Measurements from ENCODE around the gene SLC39A11. TPM values are rescaled to one million over a fixed set of nuclear protein-coding genes. Genes with fewer than 3 reads are reported as not detected.

Gene SLC39A11
- total RNA-seq, 1 experiment from 2014 or later, result 15.8 TPM

DNA sequence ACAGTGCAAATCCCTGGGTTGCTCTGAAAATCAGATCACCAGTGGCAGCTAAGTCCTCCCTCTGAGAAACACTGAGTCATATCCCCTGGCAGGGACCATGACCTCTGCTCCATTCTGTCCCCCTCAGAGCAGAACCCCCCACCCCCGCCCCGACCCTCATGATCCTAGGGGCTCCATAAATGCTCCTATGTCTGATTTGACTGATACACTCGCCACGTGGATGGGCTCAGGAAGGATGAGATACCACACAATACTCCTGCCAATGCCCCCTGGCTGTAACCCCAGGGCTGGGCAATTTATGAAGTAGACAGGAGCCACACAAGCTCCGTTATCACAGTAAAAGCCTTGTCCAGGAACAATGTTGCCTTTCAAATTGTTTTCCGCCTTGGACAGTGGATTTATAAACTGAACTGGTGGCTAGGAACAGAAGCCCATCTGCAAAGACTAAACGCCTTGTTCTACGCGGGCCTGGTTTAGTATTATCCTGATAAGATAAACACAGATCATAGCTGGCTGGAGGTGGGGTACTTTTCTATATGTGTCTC lies 394.8 kb downstream of the SLC39A11 start:
- peak in 1 of 2 experiments; percentile 34 for DNase-seq (ENCODE audit: low read depth in 1 of 2, low spot score in 2 of 2)
- Histone ChIP-seq H3K27me3 (replicated peaks) (no peaks in the 10 kb centered on the region), H3K9me3 (replicated peaks) (no peaks in the 10 kb centered on the region), H3K4me1 (replicated peaks) (peaks cover 25% of the 10 kb centered on the region), H3K36me3 (no peaks in the 10 kb centered on the region), H3K4me3 (no peak overlapping the region), H3K27ac (no peak overlapping the region; the same call in 1 of the 2 replicates)

DNA sequence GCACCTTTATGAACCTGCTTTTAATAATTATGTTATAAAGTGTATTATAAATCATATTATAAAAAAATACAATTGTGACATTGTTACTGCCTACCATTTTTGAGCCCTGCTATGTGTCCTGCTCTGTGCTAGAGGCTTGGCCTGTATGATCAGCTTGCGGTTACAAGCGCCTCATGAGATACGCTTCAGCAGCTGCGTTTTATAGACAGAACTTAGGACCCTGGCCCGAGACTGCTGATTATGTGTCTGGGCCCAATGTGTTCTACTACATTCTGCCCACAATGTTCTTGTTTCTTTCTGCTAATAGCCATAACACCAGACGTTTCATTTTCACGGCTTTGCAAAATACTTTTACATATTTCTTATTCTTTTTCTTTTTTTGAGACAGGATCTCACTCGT lies 395.8 kb downstream of the SLC39A11 start:
- H3K4me3 ChIP-seq, result no peak overlapping the region
- H3K36me3 ChIP-seq, result no peaks in the 10 kb centered on the region
- no peak overlapping the region for H3K27ac ChIP-seq
- peaks cover 19% of the 10 kb centered on the region for H3K4me1 ChIP-seq (replicated peaks)
- H3K27me3 ChIP-seq (replicated peaks), result no peaks in the 10 kb centered on the region
- H3K9me3 ChIP-seq (replicated peaks), result no peaks in the 10 kb centered on the region
- no peak for DNase-seq (ENCODE audit: low read depth in 1 of 2, low spot score in 2 of 2)

GRCh38 chr17:72696156-72696555 lies 396.3 kb downstream of the SLC39A11 start:
- peaks cover 22% of the 10 kb centered on the region for H3K4me1 ChIP-seq (replicated peaks)
- no peak overlapping the region for H3K27ac ChIP-seq
- no peak overlapping the region for H3K4me3 ChIP-seq
- no peaks in the 10 kb centered on the region for H3K27me3 ChIP-seq (replicated peaks)
- no peaks in the 10 kb centered on the region for H3K9me3 ChIP-seq (replicated peaks)
- H3K36me3 ChIP-seq, result no peaks in the 10 kb centered on the region
- no peak for DNase-seq (ENCODE audit: low read depth in 1 of 2, low spot score in 2 of 2)

- no peaks in the 10 kb centered on the region for H3K36me3 ChIP-seq
- no peak overlapping the region for H3K27ac ChIP-seq
- DNase-seq (ENCODE audit: low read depth in 1 of 2, low spot score in 2 of 2), result no peak
- H3K9me3 ChIP-seq (replicated peaks), result no peaks in the 10 kb centered on the region
- no peak overlapping the region for H3K4me3 ChIP-seq
- no peaks in the 10 kb centered on the region for H3K27me3 ChIP-seq (replicated peaks)
- peaks cover 22% of the 10 kb centered on the region for H3K4me1 ChIP-seq (replicated peaks)
These were observed 398.5 kb downstream of the SLC39A11 start for GRCh38 chr17:72693956-72694355.

GRCh38 chr17:72693151-72693878 lies 399.2 kb downstream of the SLC39A11 start:
- Histone ChIP-seq H3K4me1 (replicated peaks) (peaks cover 16% of the 10 kb centered on the region), H3K36me3 (no peaks in the 10 kb centered on the region), H3K27me3 (replicated peaks) (no peaks in the 10 kb centered on the region), H3K4me3 (no peak overlapping the region), H3K27ac (no peak overlapping the region), H3K9me3 (replicated peaks) (no peaks in the 10 kb centered on the region)
- no peak for DNase-seq (ENCODE audit: low read depth in 1 of 2, low spot score in 2 of 2)

DNA sequence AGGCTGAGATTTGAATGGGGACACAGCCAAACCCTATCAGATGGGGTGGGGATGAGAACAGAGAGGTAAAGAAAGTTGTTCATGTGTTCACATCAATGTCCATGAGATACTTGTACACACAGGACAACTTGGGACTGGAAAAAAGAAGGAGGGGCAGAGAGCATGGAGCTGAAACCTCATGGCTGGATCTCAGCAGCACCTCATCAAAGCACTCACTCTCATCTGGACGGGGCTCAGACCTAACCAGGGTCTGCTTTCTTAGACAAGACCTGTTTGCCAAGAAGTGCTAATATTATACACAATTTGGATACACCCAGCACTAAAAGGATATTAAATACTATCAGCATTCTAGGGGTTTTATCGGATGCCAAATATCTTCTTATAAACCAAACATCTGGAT lies 399.8 kb downstream of the SLC39A11 start:
- no peaks in the 10 kb centered on the region for H3K27me3 ChIP-seq (replicated peaks)
- no peak overlapping the region for H3K4me3 ChIP-seq
- H3K4me1 ChIP-seq (replicated peaks), result peaks cover 10% of the 10 kb centered on the region
- H3K9me3 ChIP-seq (replicated peaks), result no peaks in the 10 kb centered on the region
- H3K27ac ChIP-seq, result no peak overlapping the region
- H3K36me3 ChIP-seq, result no peaks in the 10 kb centered on the region
- no peak for DNase-seq (ENCODE audit: low read depth in 1 of 2, low spot score in 2 of 2)

DNA sequence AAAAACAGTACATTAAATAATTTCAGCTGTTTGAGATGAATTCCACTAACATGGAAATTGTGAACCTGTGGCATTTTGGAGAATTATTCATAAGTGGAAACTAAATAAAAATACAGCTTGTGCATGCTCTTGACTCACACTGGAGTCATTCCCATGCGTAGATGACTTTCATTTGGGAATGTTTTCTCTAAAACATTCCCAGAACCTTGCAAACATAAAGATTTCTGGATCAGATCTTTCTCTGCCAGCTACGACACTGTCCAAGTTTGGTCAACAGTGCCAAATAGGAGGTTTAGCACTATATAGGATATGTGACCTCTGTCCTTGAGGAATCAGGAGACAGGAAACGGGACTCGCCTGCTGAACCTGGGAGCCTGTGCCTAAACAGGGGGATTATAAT lies 400.9 kb downstream of the SLC39A11 start:
- no peaks in the 10 kb centered on the region for H3K9me3 ChIP-seq (replicated peaks)
- no peak overlapping the region for H3K27ac ChIP-seq
- no peak overlapping the region for H3K4me3 ChIP-seq

DNA sequence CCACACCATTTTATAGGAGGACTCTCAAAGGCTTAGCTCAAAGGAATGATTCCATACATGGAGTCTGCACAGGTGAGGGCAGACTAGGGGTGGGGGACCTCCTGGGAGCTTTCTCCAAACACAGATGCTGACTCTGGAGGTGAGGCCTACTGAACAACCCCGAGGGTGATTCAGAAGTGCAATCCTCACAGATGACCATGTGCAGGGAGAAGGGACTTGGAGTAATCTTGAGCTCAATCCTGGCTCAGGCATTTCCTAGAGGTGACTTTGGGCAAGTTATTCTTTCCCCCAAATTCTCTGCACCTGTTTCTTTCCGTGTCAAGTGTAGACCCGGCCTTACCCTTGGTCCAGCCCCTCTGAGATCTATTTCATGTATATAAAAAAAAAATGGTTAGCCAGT lies 401.5 kb downstream of the SLC39A11 start:
- H3K27me3 ChIP-seq (replicated peaks), result no peaks in the 10 kb centered on the region
- no peak overlapping the region for H3K4me3 ChIP-seq
- H3K4me1 ChIP-seq (replicated peaks), result peaks cover 3% of the 10 kb centered on the region; the same call in 1 of the 2 replicates
- no peak for DNase-seq (ENCODE audit: low read depth in 1 of 2, low spot score in 2 of 2)
- H3K27ac ChIP-seq, result no peak overlapping the region
- H3K36me3 ChIP-seq, result no peaks in the 10 kb centered on the region
- H3K9me3 ChIP-seq (replicated peaks), result no peaks in the 10 kb centered on the region

More for the DNA sequence above, 400.9 kb downstream of the SLC39A11 start:
- Histone ChIP-seq H3K27me3 (replicated peaks) (no peaks in the 10 kb centered on the region), H3K4me1 (replicated peaks) (peaks cover 3% of the 10 kb centered on the region; the same call in 1 of the 2 replicates), H3K36me3 (no peaks in the 10 kb centered on the region)
- peak in 1 of 2 experiments; percentile 20 for DNase-seq (ENCODE audit: low read depth in 1 of 2, low spot score in 2 of 2)

GRCh38 chr17:72687886-72688285 lies 404.6 kb downstream of the SLC39A11 start:
- no peak for DNase-seq (ENCODE audit: low read depth in 1 of 2, low spot score in 2 of 2)
- H3K27ac ChIP-seq, result no peak overlapping the region
- no peak overlapping the region for H3K4me3 ChIP-seq
- no peaks in the 10 kb centered on the region for H3K36me3 ChIP-seq
- no peaks in the 10 kb centered on the region for H3K27me3 ChIP-seq (replicated peaks)
- peaks cover 21% of the 10 kb centered on the region for H3K4me1 ChIP-seq (replicated peaks)
- no peaks in the 10 kb centered on the region for H3K9me3 ChIP-seq (replicated peaks)

DNA sequence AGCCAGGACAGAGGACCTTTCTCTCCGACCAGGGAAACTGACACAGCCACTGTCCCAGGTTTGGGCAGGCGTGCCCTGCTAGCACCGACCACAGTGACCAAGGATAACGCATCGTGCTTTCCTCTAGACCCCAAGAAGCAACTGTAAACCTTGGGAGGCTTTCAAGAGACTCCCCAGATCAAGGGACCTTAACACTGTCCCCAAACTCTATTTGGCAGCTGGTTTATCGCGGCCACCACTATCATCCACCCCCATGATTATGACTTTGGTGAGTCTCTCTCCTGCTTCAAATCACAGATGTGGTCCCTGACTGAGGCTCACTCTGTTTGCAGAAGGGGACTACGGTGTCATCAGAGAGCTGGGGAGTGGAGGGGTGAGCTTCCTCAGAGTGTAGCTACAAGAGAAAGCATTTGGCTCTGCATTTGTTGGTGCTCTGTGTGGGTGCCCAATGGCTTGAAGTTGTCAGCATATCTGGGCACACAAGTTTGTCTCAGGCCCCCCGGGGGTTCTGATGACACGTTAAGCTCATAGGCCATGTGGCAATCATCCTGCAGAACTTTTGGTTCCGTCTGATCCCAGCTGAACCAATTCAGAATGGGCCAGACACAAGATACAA lies 408.0 kb downstream of the SLC39A11 start:
- Histone ChIP-seq H3K9me3 (replicated peaks) (no peaks in the 10 kb centered on the region), H3K36me3 (no peaks in the 10 kb centered on the region), H3K4me1 (replicated peaks) (peaks cover 42% of the 10 kb centered on the region), H3K27me3 (replicated peaks) (no peaks in the 10 kb centered on the region), H3K4me3 (no peak overlapping the region), H3K27ac (no peak overlapping the region)
- DNase-seq (ENCODE audit: low read depth in 1 of 2, low spot score in 2 of 2), result peak in 1 of 2 experiments; percentile 37

DNA sequence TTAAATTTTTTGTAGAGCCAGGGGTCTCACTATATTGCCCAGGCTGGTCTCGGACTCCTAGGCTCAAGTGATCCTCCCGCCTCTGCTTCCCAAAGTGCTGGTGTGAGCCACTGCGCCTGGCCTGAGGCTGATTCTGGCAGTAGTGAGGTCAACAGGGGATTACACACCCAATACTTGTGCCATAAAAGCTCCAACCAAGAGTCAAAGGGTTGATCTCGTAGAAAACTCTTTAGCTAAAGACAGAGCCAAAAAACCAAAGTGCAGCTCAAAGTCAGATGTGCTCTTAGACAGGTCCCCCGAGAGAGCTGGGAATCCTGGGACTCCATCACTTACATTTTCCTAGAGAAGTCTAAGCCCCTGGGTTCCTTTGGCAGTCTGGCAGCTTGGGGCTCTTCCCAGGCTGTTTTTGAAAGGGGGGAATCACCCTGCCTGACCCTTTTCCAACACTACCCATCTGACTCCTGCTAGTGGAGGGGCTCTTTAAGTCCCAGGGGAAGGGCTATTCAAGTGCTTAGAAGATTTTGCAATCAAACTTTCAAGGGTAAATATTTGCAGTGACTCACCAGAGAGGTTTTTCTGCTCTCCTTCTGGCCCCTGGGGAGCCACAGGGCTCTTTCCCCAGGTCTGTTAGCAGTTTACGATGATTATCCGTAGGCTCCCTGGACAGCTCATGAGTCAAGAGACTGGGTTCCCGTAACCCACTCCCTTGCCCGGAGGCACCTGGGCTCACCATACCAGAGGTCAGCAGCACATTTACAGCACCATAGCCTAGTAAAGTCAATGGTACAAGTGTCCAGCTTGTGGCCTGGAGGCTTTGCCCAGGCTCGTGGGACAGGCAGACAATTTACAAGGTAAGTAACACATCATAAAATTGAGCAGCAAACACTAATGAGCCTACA lies 408.7 kb downstream of the SLC39A11 start:
- Histone ChIP-seq H3K4me3 (no peak overlapping the region), H3K36me3 (no peaks in the 10 kb centered on the region), H3K9me3 (replicated peaks) (no peaks in the 10 kb centered on the region), H3K4me1 (replicated peaks) (peaks cover 42% of the 10 kb centered on the region), H3K27me3 (replicated peaks) (no peaks in the 10 kb centered on the region), H3K27ac (no peak overlapping the region)
- DNase-seq (ENCODE audit: low read depth in 1 of 2, low spot score in 2 of 2), result peak; percentile 82 to 90

- peak; percentile 28 to 47 for DNase-seq (ENCODE audit: low read depth in 1 of 2, low spot score in 2 of 2)
- Histone ChIP-seq H3K36me3 (no peaks in the 10 kb centered on the region), H3K4me3 (no peak overlapping the region), H3K9me3 (replicated peaks) (no peaks in the 10 kb centered on the region), H3K27me3 (replicated peaks) (no peaks in the 10 kb centered on the region), H3K27ac (no peak overlapping the region), H3K4me1 (replicated peaks) (peaks cover 51% of the 10 kb centered on the region)
These were observed 409.9 kb downstream of the SLC39A11 start for GRCh38 chr17:72682605-72683004.

GRCh38 chr17:72681844-72682243 lies 410.6 kb downstream of the SLC39A11 start:
- DNase-seq (ENCODE audit: low read depth in 1 of 2, low spot score in 2 of 2), result peak in 1 of 2 experiments; percentile 41
- peaks cover 51% of the 10 kb centered on the region for H3K4me1 ChIP-seq (replicated peaks)
- no peaks in the 10 kb centered on the region for H3K27me3 ChIP-seq (replicated peaks)
- no peaks in the 10 kb centered on the region for H3K36me3 ChIP-seq
- no peak overlapping the region for H3K27ac ChIP-seq
- H3K4me3 ChIP-seq, result no peak overlapping the region
- H3K9me3 ChIP-seq (replicated peaks), result no peaks in the 10 kb centered on the region
